SW 1271 (cell line): ENCODE results near the gene FOXP2.

Experiments
- DNase-seq, 2 experiments: peaks; one replicate each; lab custom pipeline; 2025; lab: John Stamatoyannopoulos, UW

Gene FOXP2

GRCh38 chr7:114715907-114716306 lies 301.3 kb downstream of the FOXP2 start:
- DNase-seq: no peak

- no peak for DNase-seq
These were observed 304.2 kb downstream of the FOXP2 start for GRCh38 chr7:114718861-114719260.

- no peak for DNase-seq
These were observed 306.1 kb downstream of the FOXP2 start for GRCh38 chr7:114720725-114721124.

GRCh38 chr7:114722562-114722961 lies 307.9 kb downstream of the FOXP2 start:
- DNase-seq: no peak

- DNase-seq: no peak
These were observed 308.7 kb downstream of the FOXP2 start for GRCh38 chr7:114723308-114723707.

- DNase-seq: no peak
These were observed 325.5 kb downstream of the FOXP2 start for GRCh38 chr7:114740095-114740494.

- DNase-seq: no peak
These were observed 326.3 kb downstream of the FOXP2 start for GRCh38 chr7:114740941-114741340.

- no peak for DNase-seq
These were observed 327.3 kb downstream of the FOXP2 start for GRCh38 chr7:114741911-114742310.
